ENCODE data around the gene METRNL. TPM values are rescaled to one million over a fixed set of nuclear protein-coding genes. Genes with fewer than 3 reads are reported as not detected.

METRNL gene
- total RNA-seq, 1 experiment from 2014 or later: 44.6 TPM

GRCh38 chr17:83080858-83081683, 1.7 kb downstream of the METRNL start:
- Histone ChIP-seq H3K4me2 (peak overlapping the region; percentile 73), H3K4me1 (replicated peaks; ENCODE audit: insufficient read depth) (peaks cover 35% of the 10 kb centered on the region), H3K9me3 (ENCODE audit: insufficient read depth, low read depth) (no peaks in the 10 kb centered on the region), H3F3A (ENCODE audit: insufficient read depth, low read depth) (peaks cover 25% of the 10 kb centered on the region), H3K4me3 (peak overlapping the region; percentile 54; the same call in 1 of the 2 replicates), H3K27ac (no peak overlapping the region), H3K79me2 (ENCODE audit: low read depth) (peaks cover 46% of the 10 kb centered on the region), H3K27me3 (ENCODE audit: insufficient read depth, low read depth) (peaks cover 8% of the 10 kb centered on the region; the same call in 1 of the 2 replicates), H3K9me2 (ENCODE audit: insufficient read depth) (no peaks in the 10 kb centered on the region), H3K36me3 (ENCODE audit: low read depth) (no peaks in the 10 kb centered on the region), H4K20me1 (ENCODE audit: insufficient read depth) (no peaks in the 10 kb centered on the region; the same call in 1 of the 2 replicates), H2AFZ (no peak overlapping the region)
- intact Hi-C loops (cut with micrococcal nuclease; ENCODE audit: unreplicated experiment): no loop called here
- BruUV-seq (replicated peaks): no TSS peak
- ChIA-PET POLR2A (ENCODE audit: unreplicated experiment) (no interaction called here), CTCF (no interaction called here)
- TF ChIP-seq, protein P1, sequence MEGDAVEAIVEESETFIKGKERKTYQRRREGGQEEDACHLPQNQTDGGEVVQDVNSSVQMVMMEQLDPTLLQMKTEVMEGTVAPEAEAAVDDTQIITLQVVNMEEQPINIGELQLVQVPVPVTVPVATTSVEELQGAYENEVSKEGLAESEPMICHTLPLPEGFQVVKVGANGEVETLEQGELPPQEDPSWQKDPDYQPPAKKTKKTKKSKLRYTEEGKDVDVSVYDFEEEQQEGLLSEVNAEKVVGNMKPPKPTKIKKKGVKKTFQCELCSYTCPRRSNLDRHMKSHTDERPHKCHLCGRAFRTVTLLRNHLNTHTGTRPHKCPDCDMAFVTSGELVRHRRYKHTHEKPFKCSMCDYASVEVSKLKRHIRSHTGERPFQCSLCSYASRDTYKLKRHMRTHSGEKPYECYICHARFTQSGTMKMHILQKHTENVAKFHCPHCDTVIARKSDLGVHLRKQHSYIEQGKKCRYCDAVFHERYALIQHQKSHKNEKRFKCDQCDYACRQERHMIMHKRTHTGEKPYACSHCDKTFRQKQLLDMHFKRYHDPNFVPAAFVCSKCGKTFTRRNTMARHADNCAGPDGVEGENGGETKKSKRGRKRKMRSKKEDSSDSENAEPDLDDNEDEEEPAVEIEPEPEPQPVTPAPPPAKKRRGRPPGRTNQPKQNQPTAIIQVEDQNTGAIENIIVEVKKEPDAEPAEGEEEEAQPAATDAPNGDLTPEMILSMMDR (conservative IDR thresholded peaks at IDR 0.05): no peak
- TF ChIP-seq EZH2 (IDR thresholded peaks at IDR 0.05; ENCODE audit: low read depth): no peak
- peak in 1 of 2 experiments; percentile 33 for DNase-seq

- H3F3A ChIP-seq (ENCODE audit: insufficient read depth, low read depth): peaks cover 25% of the 10 kb centered on the region
- ChIA-PET CTCF (no interaction called here), POLR2A (ENCODE audit: unreplicated experiment) (no interaction called here)
- H3K9me3 ChIP-seq (ENCODE audit: insufficient read depth, low read depth): no peaks in the 10 kb centered on the region
- peak overlapping the region; percentile 54; the same call in 1 of the 2 replicates for H3K4me3 ChIP-seq
- TF ChIP-seq, protein P1 (conservative IDR thresholded peaks at IDR 0.05): no peak
- no peak for TF ChIP-seq EZH2 (IDR thresholded peaks at IDR 0.05; ENCODE audit: low read depth)
- DNase-seq: no peak
- no peaks in the 10 kb centered on the region for H3K9me2 ChIP-seq (ENCODE audit: insufficient read depth)
- H3K79me2 ChIP-seq (ENCODE audit: low read depth): peaks cover 52% of the 10 kb centered on the region
- intact Hi-C loops (cut with micrococcal nuclease; ENCODE audit: unreplicated experiment): no loop called here
- H3K4me2 ChIP-seq: peak overlapping the region; percentile 73
- H4K20me1 ChIP-seq (ENCODE audit: insufficient read depth): no peaks in the 10 kb centered on the region; the same call in 1 of the 2 replicates
- H3K27me3 ChIP-seq (ENCODE audit: insufficient read depth, low read depth): peaks cover 8% of the 10 kb centered on the region; the same call in 1 of the 2 replicates
- H3K36me3 ChIP-seq (ENCODE audit: low read depth): no peaks in the 10 kb centered on the region
- H3K27ac ChIP-seq: no peak overlapping the region
- H2AFZ ChIP-seq: no peak overlapping the region
- peaks cover 35% of the 10 kb centered on the region for H3K4me1 ChIP-seq (replicated peaks; ENCODE audit: insufficient read depth)
- TSS peak; percentile 32 for BruUV-seq (replicated peaks)
Measured at GRCh38 chr17:83081684-83082201, 2.3 kb downstream of the METRNL start.

DNA sequence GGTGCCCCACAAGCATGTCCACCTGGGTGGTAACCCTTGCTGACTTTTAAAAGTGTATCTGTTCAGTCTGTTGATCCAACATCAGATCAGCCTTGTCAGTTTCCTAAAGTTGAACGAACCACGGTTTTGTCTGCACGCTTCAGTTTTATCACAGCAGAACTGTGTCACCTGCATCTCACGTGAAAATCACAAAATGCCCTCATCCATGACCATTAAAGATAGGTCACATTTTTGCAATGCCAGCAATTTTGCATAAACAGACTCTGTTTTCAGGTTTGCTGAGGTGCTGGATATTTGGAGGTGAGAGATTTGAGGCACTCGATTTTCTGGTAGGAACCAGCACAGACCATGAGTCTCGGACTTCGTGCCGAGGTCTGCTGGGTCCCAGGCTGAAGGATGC, 3.0 kb downstream of the METRNL start:
- ChIA-PET POLR2A (ENCODE audit: unreplicated experiment) (no interaction called here), CTCF (no interaction called here)
- Histone ChIP-seq H3K79me2 (ENCODE audit: low read depth) (peaks cover 59% of the 10 kb centered on the region), H3K9me2 (ENCODE audit: insufficient read depth) (no peaks in the 10 kb centered on the region), H3K36me3 (ENCODE audit: low read depth) (no peaks in the 10 kb centered on the region), H3F3A (ENCODE audit: insufficient read depth, low read depth) (peaks cover 25% of the 10 kb centered on the region), H3K9me3 (ENCODE audit: insufficient read depth, low read depth) (no peaks in the 10 kb centered on the region), H3K4me3 (no peak overlapping the region), H3K4me2 (peak overlapping the region; percentile 72), H3K27ac (peak overlapping the region; percentile 86; the same call in 1 of the 2 replicates), H2AFZ (no peak overlapping the region), H4K20me1 (ENCODE audit: insufficient read depth) (no peaks in the 10 kb centered on the region; the same call in 1 of the 2 replicates), H3K4me1 (replicated peaks; ENCODE audit: insufficient read depth) (peaks cover 35% of the 10 kb centered on the region), H3K27me3 (ENCODE audit: insufficient read depth, low read depth) (peaks cover 8% of the 10 kb centered on the region; the same call in 1 of the 2 replicates)
- DNase-seq: no peak
- BruUV-seq (replicated peaks): no TSS peak
- no peak for TF ChIP-seq EZH2 (IDR thresholded peaks at IDR 0.05; ENCODE audit: low read depth)
- TF ChIP-seq, protein P1 (conservative IDR thresholded peaks at IDR 0.05): no peak
- intact Hi-C loops (cut with micrococcal nuclease; ENCODE audit: unreplicated experiment): no loop called here

All from PC-9 (cell line).